ENCODE results near the gene C14orf132. TPM values are rescaled to one million over a fixed set of nuclear protein-coding genes. Genes with fewer than 3 reads are reported as not detected.

The C14orf132 gene
- total RNA-seq, 1 donor from 2014 or later, result 0.21 TPM

- H3K27ac Mint-ChIP-seq, result no peak overlapping the region
- H3K27me3 Mint-ChIP-seq (ENCODE audit: insufficient read depth), result no peaks in the 10 kb centered on the region
- no peaks in the 10 kb centered on the region for H3K4me1 Mint-ChIP-seq (ENCODE audit: low read depth)
- intact Hi-C loops (cut with micrococcal nuclease), result no loop called here
- H3K4me3 Mint-ChIP-seq, result no peak overlapping the region
- no peaks in the 10 kb centered on the region for H3K36me3 Mint-ChIP-seq (ENCODE audit: low read depth)
- H3K9me3 Mint-ChIP-seq, result no peaks in the 10 kb centered on the region
- no peak for DNase-seq (ENCODE audit: low spot score)
Observed at GRCh38 chr14:96105089-96105925, 66.1 kb downstream of the C14orf132 start.

- Mint-ChIP-seq H3K4me1 (ENCODE audit: low read depth) (no peaks in the 10 kb centered on the region), H3K9me3 (no peaks in the 10 kb centered on the region), H3K27me3 (ENCODE audit: insufficient read depth) (no peaks in the 10 kb centered on the region), H3K27ac (no peak overlapping the region), H3K4me3 (no peak overlapping the region), H3K36me3 (ENCODE audit: low read depth) (no peaks in the 10 kb centered on the region)
- intact Hi-C loops (cut with micrococcal nuclease), result no loop called here
- DNase-seq (ENCODE audit: low spot score), result no peak
Observed at GRCh38 chr14:96105926-96106441, 66.8 kb downstream of the C14orf132 start.

- intact Hi-C loops (cut with micrococcal nuclease), result no loop called here
- H3K4me1 Mint-ChIP-seq (ENCODE audit: low read depth), result no peaks in the 10 kb centered on the region
- no peaks in the 10 kb centered on the region for H3K36me3 Mint-ChIP-seq (ENCODE audit: low read depth)
- H3K4me3 Mint-ChIP-seq, result no peak overlapping the region
- no peak overlapping the region for H3K27ac Mint-ChIP-seq
- no peak for DNase-seq (ENCODE audit: low spot score)
- H3K9me3 Mint-ChIP-seq, result peaks cover 4% of the 10 kb centered on the region
- H3K27me3 Mint-ChIP-seq (ENCODE audit: insufficient read depth), result no peaks in the 10 kb centered on the region
Observed at GRCh38 chr14:96106891-96107290, 67.7 kb downstream of the C14orf132 start.

GRCh38 chr14:96108061-96108795 lies 69.1 kb downstream of the C14orf132 start:
- H3K4me3 Mint-ChIP-seq, result no peak overlapping the region
- no peaks in the 10 kb centered on the region for H3K36me3 Mint-ChIP-seq (ENCODE audit: low read depth)
- H3K27me3 Mint-ChIP-seq (ENCODE audit: insufficient read depth), result no peaks in the 10 kb centered on the region
- no peak overlapping the region for H3K27ac Mint-ChIP-seq
- peaks cover 4% of the 10 kb centered on the region for H3K9me3 Mint-ChIP-seq
- DNase-seq (ENCODE audit: low spot score), result no peak
- intact Hi-C loops (cut with micrococcal nuclease), result no loop called here
- H3K4me1 Mint-ChIP-seq (ENCODE audit: low read depth), result no peaks in the 10 kb centered on the region

GRCh38 chr14:96108911-96109310 lies 69.7 kb downstream of the C14orf132 start:
- Mint-ChIP-seq H3K9me3 (peaks cover 4% of the 10 kb centered on the region), H3K4me1 (ENCODE audit: low read depth) (no peaks in the 10 kb centered on the region)
- intact Hi-C loops (cut with micrococcal nuclease), result no loop called here

GRCh38 chr14:96109596-96110355 lies 70.6 kb downstream of the C14orf132 start:
- Mint-ChIP-seq H3K4me1 (ENCODE audit: low read depth) (no peaks in the 10 kb centered on the region), H3K36me3 (ENCODE audit: low read depth) (no peaks in the 10 kb centered on the region), H3K27ac (no peak overlapping the region), H3K27me3 (ENCODE audit: insufficient read depth) (no peaks in the 10 kb centered on the region), H3K4me3 (no peak overlapping the region), H3K9me3 (peaks cover 11% of the 10 kb centered on the region)
- intact Hi-C loops (cut with micrococcal nuclease), result no loop called here
- DNase-seq (ENCODE audit: low spot score), result no peak

More at GRCh38 chr14:96108911-96109310, 69.7 kb downstream of the C14orf132 start:
- DNase-seq (ENCODE audit: low spot score), result no peak
- Mint-ChIP-seq H3K27ac (no peak overlapping the region), H3K36me3 (ENCODE audit: low read depth) (no peaks in the 10 kb centered on the region), H3K27me3 (ENCODE audit: insufficient read depth) (no peaks in the 10 kb centered on the region), H3K4me3 (no peak overlapping the region)

GRCh38 chr14:96112032-96112431 lies 72.9 kb downstream of the C14orf132 start:
- peaks cover 3% of the 10 kb centered on the region for H3K4me1 Mint-ChIP-seq (ENCODE audit: low read depth)
- H3K27me3 Mint-ChIP-seq (ENCODE audit: insufficient read depth), result no peaks in the 10 kb centered on the region
- H3K4me3 Mint-ChIP-seq, result no peak overlapping the region
- H3K9me3 Mint-ChIP-seq, result peaks cover 11% of the 10 kb centered on the region
- no peaks in the 10 kb centered on the region for H3K36me3 Mint-ChIP-seq (ENCODE audit: low read depth)
- intact Hi-C loops (cut with micrococcal nuclease), result no loop called here
- no peak for DNase-seq (ENCODE audit: low spot score)
- H3K27ac Mint-ChIP-seq, result no peak overlapping the region

GRCh38 chr14:96114002-96114401 lies 74.8 kb downstream of the C14orf132 start:
- Mint-ChIP-seq H3K27me3 (ENCODE audit: insufficient read depth) (no peaks in the 10 kb centered on the region), H3K36me3 (ENCODE audit: low read depth) (no peaks in the 10 kb centered on the region), H3K9me3 (peaks cover 11% of the 10 kb centered on the region), H3K4me3 (no peak overlapping the region), H3K4me1 (ENCODE audit: low read depth) (peaks cover 14% of the 10 kb centered on the region), H3K27ac (no peak overlapping the region)
- intact Hi-C loops (cut with micrococcal nuclease), result no loop called here
- no peak for DNase-seq (ENCODE audit: low spot score)

- Mint-ChIP-seq H3K4me1 (ENCODE audit: low read depth) (peaks cover 21% of the 10 kb centered on the region), H3K27ac (no peak overlapping the region), H3K36me3 (ENCODE audit: low read depth) (no peaks in the 10 kb centered on the region), H3K9me3 (peaks cover 8% of the 10 kb centered on the region), H3K4me3 (no peak overlapping the region), H3K27me3 (ENCODE audit: insufficient read depth) (no peaks in the 10 kb centered on the region)
- intact Hi-C loops (cut with micrococcal nuclease), result no loop called here
- no peak for DNase-seq (ENCODE audit: low spot score)
Observed at GRCh38 chr14:96117101-96117897, 78.1 kb downstream of the C14orf132 start.

- no peak overlapping the region for H3K4me3 Mint-ChIP-seq
- H3K36me3 Mint-ChIP-seq (ENCODE audit: low read depth), result no peaks in the 10 kb centered on the region
- DNase-seq (ENCODE audit: low spot score), result no peak
- no peak overlapping the region for H3K27ac Mint-ChIP-seq
- no peaks in the 10 kb centered on the region for H3K27me3 Mint-ChIP-seq (ENCODE audit: insufficient read depth)
- peaks cover 22% of the 10 kb centered on the region for H3K4me1 Mint-ChIP-seq (ENCODE audit: low read depth)
- intact Hi-C loops (cut with micrococcal nuclease), result no loop called here
- peaks cover 8% of the 10 kb centered on the region for H3K9me3 Mint-ChIP-seq
Observed at GRCh38 chr14:96117960-96118359, 78.8 kb downstream of the C14orf132 start.

- intact Hi-C loops (cut with micrococcal nuclease), result no loop called here
- no peaks in the 10 kb centered on the region for H3K36me3 Mint-ChIP-seq (ENCODE audit: low read depth)
- H3K27ac Mint-ChIP-seq, result no peak overlapping the region
- H3K9me3 Mint-ChIP-seq, result peaks cover 8% of the 10 kb centered on the region
- H3K4me3 Mint-ChIP-seq, result no peak overlapping the region
- peaks cover 26% of the 10 kb centered on the region for H3K4me1 Mint-ChIP-seq (ENCODE audit: low read depth)
- no peak for DNase-seq (ENCODE audit: low spot score)
- no peaks in the 10 kb centered on the region for H3K27me3 Mint-ChIP-seq (ENCODE audit: insufficient read depth)
Observed at GRCh38 chr14:96118391-96118790, 79.2 kb downstream of the C14orf132 start.

- Mint-ChIP-seq H3K4me1 (ENCODE audit: low read depth) (peaks cover 27% of the 10 kb centered on the region), H3K27ac (no peak overlapping the region), H3K4me3 (no peak overlapping the region), H3K27me3 (ENCODE audit: insufficient read depth) (no peaks in the 10 kb centered on the region), H3K36me3 (ENCODE audit: low read depth) (no peaks in the 10 kb centered on the region), H3K9me3 (no peaks in the 10 kb centered on the region)
- no peak for DNase-seq (ENCODE audit: low spot score)
- intact Hi-C loops (cut with micrococcal nuclease), result no loop called here
Observed at GRCh38 chr14:96119947-96120346, 80.8 kb downstream of the C14orf132 start.
